ENCODE data around the gene CLN3.
A peak's percentile ranks its signal among the peaks of the same experiment; 100 is the strongest.

The CLN3 gene

GRCh38 chr16:28532940-28533647 is 41.2 kb upstream of the CLN3 start:
- Histone ChIP-seq H2AFZ (ENCODE audit: low read length) (peak overlapping the region; percentile 22), H3K4me2 (ENCODE audit: insufficient read depth, low read length, poor library complexity, severe bottlenecking) (no peak overlapping the region), H3K4me3 (ENCODE audit: low read length in 2 of 2) (no peak overlapping the region), H3K36me3 (replicated peaks in 1 of 2; ENCODE audit: control insufficient read depth in 2 of 2, insufficient read depth in 2 of 2, low read length in 2 of 2) (no peaks in the 10 kb centered on the region), H3K9ac (ENCODE audit: low read depth, low read length, poor library complexity) (no peak overlapping the region), H2BK12ac (ENCODE audit: low read length) (no peak overlapping the region), H2BK5ac (ENCODE audit: low read length) (no peak overlapping the region), H2BK120ac (ENCODE audit: low read depth, low read length) (no peak overlapping the region), H3K9me3 (replicated peaks in 1 of 2; ENCODE audit: control insufficient read depth in 2 of 2, insufficient read depth in 1 of 2, low read depth in 1 of 2, low read length in 2 of 2) (no peaks in the 10 kb centered on the region), H4K8ac (ENCODE audit: low read depth, low read length) (no peak overlapping the region), H2BK15ac (ENCODE audit: low read length) (no peak overlapping the region), H3K23ac (ENCODE audit: low read depth, low read length, poor library complexity) (peak overlapping the region; percentile 60), H3K18ac (ENCODE audit: low read length) (no peak overlapping the region), H3K79me1 (ENCODE audit: low read depth, low read length) (no peaks in the 10 kb centered on the region), H3K4ac (ENCODE audit: low read length) (no peak overlapping the region), H3K27ac (replicated peaks; ENCODE audit: low read length) (no peak overlapping the region), H4K91ac (ENCODE audit: low read depth, low read length, poor library complexity) (no peak overlapping the region), H3K14ac (ENCODE audit: low read length) (no peak overlapping the region), H3K4me1 (ENCODE audit: control insufficient read depth in 2 of 2, insufficient read depth in 1 of 2, low read depth in 1 of 2, low read length in 2 of 2) (peaks cover 2 to 5% of the 10 kb centered on the region in 2 donors), H2AK5ac (ENCODE audit: low read depth, low read length) (no peak overlapping the region), H3K27me3 (ENCODE audit: control insufficient read depth in 3 of 3, insufficient read depth in 3 of 3, low read depth in 1 of 3, low read length in 3 of 3) (peaks cover 0 to 7% (median 0%) of the 10 kb centered on the region in 3 experiments)
- no peak for DNase-seq (ENCODE audit: low spot score)
- WGBS, 2 donors (ENCODE audit: extremely low coverage in 2 of 2, insufficient read length in 2 of 2, insufficient replicate concordance in 1 of 2): no CpG with 5 or more reads among the region's 5 CpGs

- Histone ChIP-seq H2BK15ac (ENCODE audit: low read length) (no peak overlapping the region), H3K9me3 (replicated peaks in 1 of 2; ENCODE audit: control insufficient read depth in 2 of 2, insufficient read depth in 1 of 2, low read depth in 1 of 2, low read length in 2 of 2) (no peaks in the 10 kb centered on the region), H2BK120ac (ENCODE audit: low read depth, low read length) (no peak overlapping the region), H3K4me1 (ENCODE audit: control insufficient read depth in 2 of 2, insufficient read depth in 1 of 2, low read depth in 1 of 2, low read length in 2 of 2) (peaks cover 2 to 4% of the 10 kb centered on the region in 2 donors), H3K36me3 (replicated peaks in 1 of 2; ENCODE audit: control insufficient read depth in 2 of 2, insufficient read depth in 2 of 2, low read length in 2 of 2) (no peaks in the 10 kb centered on the region), H3K4ac (ENCODE audit: low read length) (no peak overlapping the region), H2BK5ac (ENCODE audit: low read length) (no peak overlapping the region), H2AFZ (ENCODE audit: low read length) (peak overlapping the region; percentile 77), H3K18ac (ENCODE audit: low read length) (no peak overlapping the region), H2AK5ac (ENCODE audit: low read depth, low read length) (no peak overlapping the region), H3K23ac (ENCODE audit: low read depth, low read length, poor library complexity) (no peak overlapping the region), H4K8ac (ENCODE audit: low read depth, low read length) (no peak overlapping the region), H3K14ac (ENCODE audit: low read length) (no peak overlapping the region), H2BK12ac (ENCODE audit: low read length) (no peak overlapping the region), H3K4me2 (ENCODE audit: insufficient read depth, low read length, poor library complexity, severe bottlenecking) (no peak overlapping the region), H3K27ac (replicated peaks; ENCODE audit: low read length) (no peak overlapping the region), H3K4me3 (ENCODE audit: low read length in 2 of 2) (no peak overlapping the region), H3K9ac (ENCODE audit: low read depth, low read length, poor library complexity) (no peak overlapping the region), H4K91ac (ENCODE audit: low read depth, low read length, poor library complexity) (no peak overlapping the region), H3K79me1 (ENCODE audit: low read depth, low read length) (no peaks in the 10 kb centered on the region), H3K27me3 (ENCODE audit: control insufficient read depth in 3 of 3, insufficient read depth in 3 of 3, low read depth in 1 of 3, low read length in 3 of 3) (peaks cover 0 to 7% (median 0%) of the 10 kb centered on the region in 3 experiments)
- no CpG with 5 or more reads among the region's 9 CpGs for WGBS, 2 donors (ENCODE audit: extremely low coverage in 2 of 2, insufficient read length in 2 of 2, insufficient replicate concordance in 1 of 2)
- DNase-seq (ENCODE audit: low spot score): peak; percentile 35
Measured at GRCh38 chr16:28531777-28532744, 40.2 kb upstream of the CLN3 start.

GRCh38 chr16:28529124-28529523 is 37.2 kb upstream of the CLN3 start:
- H3K27me3 ChIP-seq (ENCODE audit: control insufficient read depth in 3 of 3, insufficient read depth in 3 of 3, low read depth in 1 of 3, low read length in 3 of 3): peaks cover 0 to 7% (median 2%) of the 10 kb centered on the region in 3 experiments
- no peaks in the 10 kb centered on the region for H3K36me3 ChIP-seq (replicated peaks in 1 of 2; ENCODE audit: control insufficient read depth in 2 of 2, insufficient read depth in 2 of 2, low read length in 2 of 2)
- no peak for DNase-seq (ENCODE audit: low spot score)
- no peak overlapping the region for H4K8ac ChIP-seq (ENCODE audit: low read depth, low read length)
- no peak overlapping the region for H2BK120ac ChIP-seq (ENCODE audit: low read depth, low read length)
- peaks cover 2% of the 10 kb centered on the region in 2 donors for H3K4me1 ChIP-seq (ENCODE audit: control insufficient read depth in 2 of 2, insufficient read depth in 1 of 2, low read depth in 1 of 2, low read length in 2 of 2)
- no peak overlapping the region for H3K27ac ChIP-seq (replicated peaks; ENCODE audit: low read length)
- no peak overlapping the region for H2AK5ac ChIP-seq (ENCODE audit: low read depth, low read length)
- no peak overlapping the region for H3K18ac ChIP-seq (ENCODE audit: low read length)
- H4K91ac ChIP-seq (ENCODE audit: low read depth, low read length, poor library complexity): no peak overlapping the region
- H3K79me1 ChIP-seq (ENCODE audit: low read depth, low read length): no peaks in the 10 kb centered on the region
- no peak overlapping the region for H3K4me3 ChIP-seq (ENCODE audit: low read length in 2 of 2)
- no peak overlapping the region for H3K14ac ChIP-seq (ENCODE audit: low read length)
- no peak overlapping the region for H2AFZ ChIP-seq (ENCODE audit: low read length)
- no peak overlapping the region for H2BK12ac ChIP-seq (ENCODE audit: low read length)
- H3K9ac ChIP-seq (ENCODE audit: low read depth, low read length, poor library complexity): no peak overlapping the region
- H2BK5ac ChIP-seq (ENCODE audit: low read length): no peak overlapping the region
- H3K4ac ChIP-seq (ENCODE audit: low read length): no peak overlapping the region
- H2BK15ac ChIP-seq (ENCODE audit: low read length): no peak overlapping the region
- H3K23ac ChIP-seq (ENCODE audit: low read depth, low read length, poor library complexity): no peak overlapping the region
- peaks cover 0 to 3% of the 10 kb centered on the region in 2 donors for H3K9me3 ChIP-seq (replicated peaks in 1 of 2; ENCODE audit: control insufficient read depth in 2 of 2, insufficient read depth in 1 of 2, low read depth in 1 of 2, low read length in 2 of 2)
- no peak overlapping the region for H3K4me2 ChIP-seq (ENCODE audit: insufficient read depth, low read length, poor library complexity, severe bottlenecking)

- H3K36me3 ChIP-seq (replicated peaks in 1 of 2; ENCODE audit: control insufficient read depth in 2 of 2, insufficient read depth in 2 of 2, low read length in 2 of 2): no peaks in the 10 kb centered on the region
- no CpG with 5 or more reads among the region's 5 CpGs for WGBS, 2 donors (ENCODE audit: extremely low coverage in 2 of 2, insufficient read length in 2 of 2, insufficient replicate concordance in 1 of 2)
Measured at GRCh38 chr16:28528463-28528867, 36.6 kb upstream of the CLN3 start.

More at GRCh38 chr16:28528463-28528867, 36.6 kb upstream of the CLN3 start:
- Histone ChIP-seq H2BK15ac (ENCODE audit: low read length) (peak overlapping the region; percentile 37), H3K18ac (ENCODE audit: low read length) (no peak overlapping the region), H2AK5ac (ENCODE audit: low read depth, low read length) (no peak overlapping the region), H3K4ac (ENCODE audit: low read length) (no peak overlapping the region), H3K79me1 (ENCODE audit: low read depth, low read length) (no peaks in the 10 kb centered on the region), H2AFZ (ENCODE audit: low read length) (no peak overlapping the region), H3K4me2 (ENCODE audit: insufficient read depth, low read length, poor library complexity, severe bottlenecking) (no peak overlapping the region), H2BK12ac (ENCODE audit: low read length) (no peak overlapping the region), H3K4me3 (ENCODE audit: low read length in 2 of 2) (no peak overlapping the region), H4K91ac (ENCODE audit: low read depth, low read length, poor library complexity) (no peak overlapping the region), H3K9ac (ENCODE audit: low read depth, low read length, poor library complexity) (no peak overlapping the region), H3K27ac (replicated peaks; ENCODE audit: low read length) (no peak overlapping the region), H4K8ac (ENCODE audit: low read depth, low read length) (no peak overlapping the region), H3K23ac (ENCODE audit: low read depth, low read length, poor library complexity) (no peak overlapping the region), H2BK120ac (ENCODE audit: low read depth, low read length) (no peak overlapping the region), H3K4me1 (ENCODE audit: control insufficient read depth in 2 of 2, insufficient read depth in 1 of 2, low read depth in 1 of 2, low read length in 2 of 2) (peaks cover 2% of the 10 kb centered on the region in 2 donors), H3K9me3 (replicated peaks in 1 of 2; ENCODE audit: control insufficient read depth in 2 of 2, insufficient read depth in 1 of 2, low read depth in 1 of 2, low read length in 2 of 2) (peaks cover 0 to 3% of the 10 kb centered on the region in 2 donors), H2BK5ac (ENCODE audit: low read length) (no peak overlapping the region), H3K14ac (ENCODE audit: low read length) (no peak overlapping the region), H3K27me3 (ENCODE audit: control insufficient read depth in 3 of 3, insufficient read depth in 3 of 3, low read depth in 1 of 3, low read length in 3 of 3) (peaks cover 0 to 7% (median 2%) of the 10 kb centered on the region in 3 experiments)
- DNase-seq (ENCODE audit: low spot score): no peak

Measured in neuronal stem cell (in vitro differentiated cells).